ENCODE data around the gene POLR2B. TPM values are rescaled to one million over a fixed set of nuclear protein-coding genes. Genes with fewer than 3 reads are reported as not detected.

The POLR2B gene
- total RNA-seq, 1 donor from 2014 or later, result 129 TPM

- Mint-ChIP-seq H3K27me3 (ENCODE audit: low read depth) (no peaks in the 10 kb centered on the region), H3K36me3 (ENCODE audit: low read depth) (no peaks in the 10 kb centered on the region), H3K4me3 (no peak overlapping the region), H3K9me3 (peaks cover 6% of the 10 kb centered on the region), H3K4me1 (peaks cover 4% of the 10 kb centered on the region), H3K27ac (ENCODE audit: unreplicated experiment) (no peak overlapping the region)
- no peak for TF ChIP-seq CTCF (conservative IDR thresholded peaks at IDR 0.05)
- no peak for DNase-seq (ENCODE audit: low read depth, low spot score)
Observed at GRCh38 chr4:57063518-57063917, 84.8 kb downstream of the POLR2B start.

DNA sequence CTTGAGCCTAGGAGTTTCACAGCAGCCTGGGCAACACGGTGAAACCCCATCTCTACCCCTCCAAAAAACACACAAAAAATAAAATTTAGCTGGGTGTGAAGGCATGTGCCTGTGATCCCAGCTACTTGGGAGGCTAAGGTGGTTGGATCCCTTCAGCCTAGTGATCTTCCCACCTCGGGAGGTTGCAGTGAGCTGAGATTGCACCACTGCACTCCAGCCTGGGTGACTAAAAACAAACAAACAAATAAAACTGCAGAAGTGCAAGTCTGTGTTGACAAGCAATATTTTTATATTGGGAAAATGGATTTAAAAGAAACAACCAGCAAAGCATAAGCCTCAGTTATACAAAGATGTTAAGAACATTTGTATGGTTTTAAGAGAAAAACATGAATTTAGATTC, 85.4 kb downstream of the POLR2B start:
- Mint-ChIP-seq H3K27ac (ENCODE audit: unreplicated experiment) (no peak overlapping the region), H3K4me3 (no peak overlapping the region), H3K36me3 (ENCODE audit: low read depth) (no peaks in the 10 kb centered on the region), H3K9me3 (peaks cover 4% of the 10 kb centered on the region), H3K4me1 (peaks cover 4% of the 10 kb centered on the region), H3K27me3 (ENCODE audit: low read depth) (no peaks in the 10 kb centered on the region)
- DNase-seq (ENCODE audit: low read depth, low spot score), result no peak
- TF ChIP-seq CTCF (conservative IDR thresholded peaks at IDR 0.05), result no peak

GRCh38 chr4:57064811-57065711, 86.4 kb downstream of the POLR2B start:
- Mint-ChIP-seq H3K4me1 (peaks cover 4% of the 10 kb centered on the region), H3K9me3 (no peaks in the 10 kb centered on the region), H3K27me3 (ENCODE audit: low read depth) (no peaks in the 10 kb centered on the region), H3K4me3 (no peak overlapping the region), H3K36me3 (ENCODE audit: low read depth) (no peaks in the 10 kb centered on the region), H3K27ac (ENCODE audit: unreplicated experiment) (no peak overlapping the region)
- DNase-seq (ENCODE audit: low read depth, low spot score), result no peak
- no peak for TF ChIP-seq CTCF (conservative IDR thresholded peaks at IDR 0.05)

DNA sequence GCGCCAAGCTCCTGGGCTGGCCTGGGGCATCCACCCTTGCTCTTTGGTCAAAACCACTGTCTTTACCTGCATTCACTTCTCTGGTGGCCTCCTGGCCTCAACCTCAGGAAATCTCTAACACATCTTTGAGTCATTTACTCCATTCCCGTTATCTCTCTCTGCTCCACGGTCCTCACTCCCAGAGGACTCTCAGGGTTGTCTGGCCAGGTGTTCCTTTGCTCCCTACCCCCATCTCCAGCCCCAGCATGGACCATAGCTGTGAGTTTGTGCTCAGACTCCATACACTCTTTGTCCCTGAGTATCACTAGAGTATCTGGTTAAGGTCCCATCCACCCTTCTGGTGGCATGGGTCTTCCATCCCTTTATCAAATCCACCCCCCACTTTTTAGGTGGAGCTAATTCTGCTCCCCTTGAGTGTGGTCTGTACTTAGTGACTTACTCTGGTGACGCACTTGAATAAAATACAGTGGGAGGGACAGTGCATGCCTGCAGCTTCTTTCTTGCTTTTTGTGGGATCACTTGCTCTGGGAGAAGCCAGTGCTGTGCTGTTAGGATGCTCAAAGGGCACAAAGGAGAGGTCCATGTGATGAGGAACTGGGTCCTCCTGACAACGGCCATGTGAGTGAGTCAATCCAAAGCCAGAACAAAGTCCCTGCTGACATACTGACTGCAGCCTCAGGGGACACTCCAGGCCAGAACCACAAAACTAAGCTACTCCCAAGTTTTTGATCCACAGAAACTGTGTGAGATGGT, 87.2 kb downstream of the POLR2B start:
- H3K27ac Mint-ChIP-seq (ENCODE audit: unreplicated experiment), result no peak overlapping the region
- H3K27me3 Mint-ChIP-seq (ENCODE audit: low read depth), result no peaks in the 10 kb centered on the region
- no peak for DNase-seq (ENCODE audit: low read depth, low spot score)
- TF ChIP-seq CTCF (conservative IDR thresholded peaks at IDR 0.05), result no peak
- no peak overlapping the region for H3K4me3 Mint-ChIP-seq
- H3K36me3 Mint-ChIP-seq (ENCODE audit: low read depth), result no peaks in the 10 kb centered on the region
- H3K4me1 Mint-ChIP-seq, result peaks cover 13% of the 10 kb centered on the region
- peaks cover 3% of the 10 kb centered on the region for H3K9me3 Mint-ChIP-seq

GRCh38 chr4:57068237-57068981, 89.7 kb downstream of the POLR2B start:
- no peaks in the 10 kb centered on the region for H3K36me3 Mint-ChIP-seq (ENCODE audit: low read depth)
- TF ChIP-seq CTCF (conservative IDR thresholded peaks at IDR 0.05), result no peak
- H3K4me3 Mint-ChIP-seq, result no peak overlapping the region
- no peak overlapping the region for H3K27ac Mint-ChIP-seq (ENCODE audit: unreplicated experiment)
- DNase-seq (ENCODE audit: low read depth, low spot score), result no peak
- no peaks in the 10 kb centered on the region for H3K27me3 Mint-ChIP-seq (ENCODE audit: low read depth)
- peaks cover 14% of the 10 kb centered on the region for H3K4me1 Mint-ChIP-seq
- H3K9me3 Mint-ChIP-seq, result peaks cover 3% of the 10 kb centered on the region

Data from neural crest cell (in vitro differentiated cells).